Measurements from ENCODE around the gene SON. TPM values are rescaled to one million over a fixed set of nuclear protein-coding genes. Genes with fewer than 3 reads are reported as not detected.
"Not testable (repeated sequence)": the region's sequence is repeated elsewhere in the genome, so short reads cannot be mapped to it uniquely, and the experiment has no call there.

The SON gene
- total RNA-seq, 2 experiments from 2014 or later: 420 to 438 TPM

DNA sequence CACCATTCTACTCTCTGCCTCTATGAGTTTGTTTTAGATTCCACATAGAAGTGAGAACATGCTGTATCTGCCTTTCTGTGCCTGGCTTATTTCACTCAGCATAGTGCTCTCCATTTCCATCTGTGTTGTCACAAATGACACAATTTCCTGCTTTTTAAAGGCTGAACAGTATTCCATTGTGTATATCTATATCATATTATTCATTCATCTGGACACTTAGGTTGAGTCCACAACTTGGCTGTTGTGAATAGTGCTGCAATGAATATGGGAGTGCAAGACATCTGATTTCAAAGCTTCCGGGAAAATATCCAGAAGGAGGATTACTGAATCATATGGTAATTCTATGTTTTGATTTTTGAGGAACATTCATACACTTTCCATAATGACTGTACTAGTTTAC is 65.7 kb downstream of the SON start:
- Histone ChIP-seq H3K4me1 (ENCODE audit: insufficient read depth, low read length) (no peaks in the 10 kb centered on the region), H3K9me3 (ENCODE audit: control insufficient read depth in 1 of 2, insufficient read depth in 1 of 2, low read length in 2 of 2) (no peaks in the 10 kb centered on the region), H3K27ac (ENCODE audit: low read depth in 1 of 2, low read length in 2 of 2) (no peak overlapping the region), H3K27me3 (ENCODE audit: control insufficient read depth in 1 of 2, insufficient read depth in 2 of 2, low read length in 2 of 2) (no peaks in the 10 kb centered on the region), H3K36me3 (ENCODE audit: insufficient read depth, low read length) (peaks cover 24% of the 10 kb centered on the region), H3K4me3 (ENCODE audit: low read length) (no peak overlapping the region)
- no peak overlapping the region for H3K27ac Mint-ChIP-seq
- peaks cover 44% of the 10 kb centered on the region for H3K36me3 Mint-ChIP-seq (ENCODE audit: low read depth)
- no peak overlapping the region for H3K4me3 Mint-ChIP-seq
- no peaks in the 10 kb centered on the region for H3K27me3 Mint-ChIP-seq
- no peaks in the 10 kb centered on the region for H3K9me3 Mint-ChIP-seq
- intact Hi-C loops (cut with DNase I, micrococcal nuclease): loop anchor here (5.0 kb wide), 3 partner anchors 46 to 776 kb away; no protein-coding TSS in a partner anchor
- POLR2A ChIA-PET: no interaction called here
- ATAC-seq (ENCODE audit: poor library complexity) (no peak), DNase-seq (no peak)
- CTCF ChIA-PET: interaction anchor here (1.2 kb wide), 1 partner anchor 409 kb away, joined by 3 read pairs; no protein-coding TSS in a partner anchor
- H3K4me1 Mint-ChIP-seq (ENCODE audit: low read depth): peaks cover 5% of the 10 kb centered on the region
- TF ChIP-seq, protein P1, sequence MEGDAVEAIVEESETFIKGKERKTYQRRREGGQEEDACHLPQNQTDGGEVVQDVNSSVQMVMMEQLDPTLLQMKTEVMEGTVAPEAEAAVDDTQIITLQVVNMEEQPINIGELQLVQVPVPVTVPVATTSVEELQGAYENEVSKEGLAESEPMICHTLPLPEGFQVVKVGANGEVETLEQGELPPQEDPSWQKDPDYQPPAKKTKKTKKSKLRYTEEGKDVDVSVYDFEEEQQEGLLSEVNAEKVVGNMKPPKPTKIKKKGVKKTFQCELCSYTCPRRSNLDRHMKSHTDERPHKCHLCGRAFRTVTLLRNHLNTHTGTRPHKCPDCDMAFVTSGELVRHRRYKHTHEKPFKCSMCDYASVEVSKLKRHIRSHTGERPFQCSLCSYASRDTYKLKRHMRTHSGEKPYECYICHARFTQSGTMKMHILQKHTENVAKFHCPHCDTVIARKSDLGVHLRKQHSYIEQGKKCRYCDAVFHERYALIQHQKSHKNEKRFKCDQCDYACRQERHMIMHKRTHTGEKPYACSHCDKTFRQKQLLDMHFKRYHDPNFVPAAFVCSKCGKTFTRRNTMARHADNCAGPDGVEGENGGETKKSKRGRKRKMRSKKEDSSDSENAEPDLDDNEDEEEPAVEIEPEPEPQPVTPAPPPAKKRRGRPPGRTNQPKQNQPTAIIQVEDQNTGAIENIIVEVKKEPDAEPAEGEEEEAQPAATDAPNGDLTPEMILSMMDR (IDR thresholded peaks at IDR 0.05): no peak

- H3K36me3 Mint-ChIP-seq (ENCODE audit: low read depth): peaks cover 50% of the 10 kb centered on the region
- no peaks in the 10 kb centered on the region for H3K4me1 Mint-ChIP-seq (ENCODE audit: low read depth)
- ATAC-seq (ENCODE audit: poor library complexity): no peak
- TF ChIP-seq, protein P1 (IDR thresholded peaks at IDR 0.05): no peak
- no peak overlapping the region for H3K4me3 Mint-ChIP-seq
- POLR2A ChIA-PET: interaction anchor here (1.0 kb wide), 1 partner anchor 417 kb away, joined by 3 read pairs; no protein-coding TSS in a partner anchor
- Histone ChIP-seq H3K9me3 (ENCODE audit: control insufficient read depth in 1 of 2, insufficient read depth in 1 of 2, low read length in 2 of 2) (no peaks in the 10 kb centered on the region), H3K4me3 (ENCODE audit: low read length) (no peak overlapping the region), H3K36me3 (ENCODE audit: insufficient read depth, low read length) (peaks cover 24% of the 10 kb centered on the region), H3K27ac (ENCODE audit: low read depth in 1 of 2, low read length in 2 of 2) (no peak overlapping the region), H3K4me1 (ENCODE audit: insufficient read depth, low read length) (no peaks in the 10 kb centered on the region), H3K27me3 (ENCODE audit: control insufficient read depth in 1 of 2, insufficient read depth in 2 of 2, low read length in 2 of 2) (no peaks in the 10 kb centered on the region)
- intact Hi-C loops (cut with DNase I, micrococcal nuclease): no loop called here
- no peaks in the 10 kb centered on the region for H3K27me3 Mint-ChIP-seq
- CTCF ChIA-PET: interaction anchor here (0.7 kb wide), 1 partner anchor 93 kb away, joined by 3 read pairs; no protein-coding TSS in a partner anchor
- H3K27ac Mint-ChIP-seq: no peak overlapping the region
- no peak for DNase-seq
- H3K9me3 Mint-ChIP-seq: no peaks in the 10 kb centered on the region
Observed at GRCh38 chr21:33611006-33611744, 68.3 kb downstream of the SON start.

GRCh38 chr21:33617565-33617964 is 74.7 kb downstream of the SON start:
- H3K4me3 ChIP-seq (ENCODE audit: low read length); ATAC-seq (ENCODE audit: poor library complexity); H3K4me3 Mint-ChIP-seq; H3K9me3 Mint-ChIP-seq; H3K27me3 Mint-ChIP-seq; H3K27ac Mint-ChIP-seq; intact Hi-C loops (cut with DNase I, micrococcal nuclease); H3K27me3 ChIP-seq (ENCODE audit: control insufficient read depth in 1 of 2, insufficient read depth in 2 of 2, low read length in 2 of 2); H3K27ac ChIP-seq (ENCODE audit: low read depth in 1 of 2, low read length in 2 of 2); H3K4me1 Mint-ChIP-seq (ENCODE audit: low read depth); POLR2A ChIA-PET; H3K4me1 ChIP-seq (ENCODE audit: insufficient read depth, low read length); DNase-seq; H3K9me3 ChIP-seq (ENCODE audit: control insufficient read depth in 1 of 2, insufficient read depth in 1 of 2, low read length in 2 of 2): not testable (repeated sequence)
- CTCF ChIA-PET: interaction anchor here (1.0 kb wide), 1 partner anchor 12 kb away, joined by 3 read pairs; no protein-coding TSS in a partner anchor
- peaks cover 78% of the 10 kb centered on the region for H3K36me3 Mint-ChIP-seq (ENCODE audit: low read depth)
- peaks cover 36% of the 10 kb centered on the region for H3K36me3 ChIP-seq (ENCODE audit: insufficient read depth, low read length)
